HepG2 (cell line): ENCODE measurements around the gene KCNQ1OT1. TPM values are rescaled to one million over a fixed set of nuclear protein-coding genes. Genes with fewer than 3 reads are reported as not detected.

Experiments
- ATAC-seq: fragments of 200-7000 bp; cut with Tn5 transposase; 3 replicates; pipeline ENCODE4 v1.9.1; 2020; ENCODE audit warnings: mild to moderate bottlenecking, moderate library complexity
- BruUV-seq: library from RNA; stranded (reverse); fragments of 400-500 nt; replicated peaks from 2 replicates; lab custom pipeline; 2021; lab: Mats Ljungman, UMichigan
- CTCF ChIA-PET: fragments of 300-600 bp; formaldehyde crosslinking; extraction: SDS; loops from one replicate; lab custom pipeline; 2021; ENCODE audit warnings: low total read pairs, inconsistent platforms, low intra/inter-chr PET ratio; lab: Yijun Ruan, JAX
- POLR2A ChIA-PET: fragments of 350-600 bp; sonication (Branson Sonifier 250); formaldehyde crosslinking; loops from one replicate; lab custom pipeline; 2020; ENCODE audit warnings: antibody characterized with exemption, inconsistent platforms; lab: Yijun Ruan, JAX
- DNase-seq: peaks from one replicate; pipeline ENCODE4 v3.0.0-alpha.2; 2015; ENCODE audit warnings: low spot score
- FAIRE-seq: peaks from 3 replicates; lab custom pipeline; 2011; peaks lifted over from hg19 to GRCh38; lab: Jason Lieb, UNC
- H2AFZ ChIP-seq: one replicate; pipeline ENCODE4 v1.6.1; 2011; ENCODE audit warnings: low read length, inconsistent platforms
- H3K27ac ChIP-seq: fragments of 300-600 bp; 3 replicates; pipeline ENCODE4 v1.8.0; 2011; ENCODE audit warnings: mixed run types, mild to moderate bottlenecking, mixed read lengths, low read length, inconsistent platforms; ENCODE audit not compliant: insufficient read depth; ENCODE audit errors: extremely low read length
- H3K27me3 ChIP-seq, 2 experiments: fragments of 200-600 bp in 1 of 2; 2 replicates in 1 of 2; 3 replicates in 1 of 2; pipeline versions ENCODE4 v1.6.0 to v1.8.0; 2011; ENCODE audit warnings: low read length in 2 of 2, mild to moderate bottlenecking in 2 of 2, moderate library complexity in 2 of 2, inconsistent platforms in 1 of 2; ENCODE audit not compliant: insufficient read depth in 2 of 2, control insufficient read depth in 1 of 2
- H3K36me3 ChIP-seq, 2 experiments: fragments of 200-600 bp in 1 of 2; replicated peaks in 1 of 2; 2 replicates in 1 of 2; 3 replicates in 1 of 2; pipeline versions ENCODE4 v1.5.1 to v1.8.0; 2011; ENCODE audit warnings: low read length in 2 of 2, inconsistent platforms in 1 of 2; ENCODE audit not compliant: insufficient read depth in 2 of 2, control insufficient read depth in 1 of 2
- H3K4me1 ChIP-seq: 2 replicates; pipeline ENCODE4 v1.5.1; 2012; ENCODE audit warnings: low read length, inconsistent platforms; ENCODE audit not compliant: insufficient read depth
- H3K4me2 ChIP-seq: 2 replicates; pipeline ENCODE4 v1.6.0; 2011; ENCODE audit warnings: low read depth, low read length, inconsistent platforms
- H3K4me3 ChIP-seq, 3 experiments: fragments of 200-600 bp in 1 of 3; sonication (generic), shearing (Covaris generic) in 1 of 3; replicated peaks in 1 of 3; 2 replicates each; pipeline ENCODE4 v1.5.1; 2011 to 2016; ENCODE audit warnings: low read length in 3 of 3, inconsistent platforms in 2 of 3, low read depth in 2 of 3, mild to moderate bottlenecking in 2 of 3, control low read depth in 1 of 3, mixed read lengths in 1 of 3; ENCODE audit not compliant: insufficient read depth in 1 of 3
- H3K79me2 ChIP-seq: one replicate; pipeline ENCODE4 v1.6.1; 2011; ENCODE audit warnings: low read length, inconsistent platforms; ENCODE audit not compliant: insufficient read depth
- H3K9ac ChIP-seq: 2 replicates; pipeline ENCODE4 v1.6.0; 2011; ENCODE audit warnings: mild to moderate bottlenecking, low read depth, low read length, inconsistent platforms; ENCODE audit not compliant: insufficient read depth
- H3K9me3 ChIP-seq: 2 replicates; pipeline ENCODE4 v1.5.1; 2012; ENCODE audit warnings: mild to moderate bottlenecking, low read length
- H4K20me1 ChIP-seq: 2 replicates; pipeline ENCODE4 v1.6.0; 2011; ENCODE audit warnings: inconsistent platforms, mild to moderate bottlenecking, low read length, moderate library complexity; ENCODE audit not compliant: insufficient read depth
- DBP ChIP-seq: sonication (generic); formaldehyde crosslinking; IDR thresholded peaks from 2 replicates; pipeline ENCODE4 v1.4.0; 2020; ENCODE audit warnings: missing genetic modification reagents; ENCODE audit errors: not compliant biosample characterization
- HMG20A ChIP-seq: IDR thresholded peaks from 2 replicates; pipeline ENCODE4 v1.6.1; 2016; ENCODE audit warnings: borderline replicate concordance
- KAT7 ChIP-seq: IDR thresholded peaks from 2 replicates; pipeline ENCODE4 v1.6.1; 2018; ENCODE audit warnings: borderline replicate concordance, missing compliant biosample characterization
- SMAD3 ChIP-seq: sonication (generic); formaldehyde crosslinking; IDR thresholded peaks from 2 replicates; pipeline ENCODE4 v1.4.0; 2020; ENCODE audit warnings: missing genetic modification reagents
- SPEN ChIP-seq: sonication (generic); formaldehyde crosslinking; IDR thresholded peaks from 2 replicates; pipeline ENCODE4 v1.5.1; 2020; ENCODE audit warnings: low read depth, mild to moderate bottlenecking, missing genetic modification reagents
- SSRP1 ChIP-seq: IDR thresholded peaks from 2 replicates; pipeline ENCODE4 v1.6.1; 2016; ENCODE audit warnings: control low read depth
- SUZ12 ChIP-seq: fragments of 150-350 bp; IDR thresholded peaks from 2 replicates; pipeline ENCODE4 v1.6.1; 2014; ENCODE audit warnings: low read depth, low read length
- ZBTB8A ChIP-seq: sonication (generic); formaldehyde crosslinking; IDR thresholded peaks from 2 replicates; pipeline ENCODE4 v1.4.0; 2020; ENCODE audit warnings: mild to moderate bottlenecking, low read depth, missing genetic modification reagents, borderline replicate concordance
- ZFP1 ChIP-seq: IDR thresholded peaks from 2 replicates; pipeline ENCODE4 v1.6.1; 2016
- ZNF335 ChIP-seq: sonication (generic); formaldehyde crosslinking; IDR thresholded peaks from 2 replicates; pipeline ENCODE4 v1.4.0; 2020; ENCODE audit warnings: missing genetic modification reagents
- ZNF720 ChIP-seq: sonication (generic); formaldehyde crosslinking; IDR thresholded peaks from 2 replicates; pipeline ENCODE4 v1.4.0; 2020; ENCODE audit warnings: missing genetic modification reagents
- ZNF761 ChIP-seq: sonication (generic); formaldehyde crosslinking; conservative IDR thresholded peaks from 2 replicates; pipeline ENCODE4 v1.4.0; 2020; ENCODE audit warnings: mild to moderate bottlenecking, missing genetic modification reagents
- WGBS: methylation state at CpG from one replicate; pipeline ENCODE4 v1.1.6; 2017; ENCODE audit warnings: low lambda C conversion rate; 5-methylcytosine and 5-hydroxymethylcytosine counted together
- in situ Hi-C: cut with HindIII; loops from 2 replicates; pipeline ENCODE4 v1.10.0; 2017; ENCODE audit warnings: low pct_unique_long_range_greater_than_20kb; ENCODE audit not compliant: extremely low pct_ligation_motif_present
- intact Hi-C: fragments of 100-400 bp; cut with micrococcal nuclease; formaldehyde crosslinking; loops from one replicate; pipeline ENCODE4 v1.10.0; 2022; ENCODE audit not compliant: unreplicated experiment
- polyA plus RNA-seq, 8 experiments: library from polyadenylated mRNA; depleted of rRNA in 3 of 8; stranded (reverse) in 7 of 8; unstranded in 1 of 8; fragments of >200 nt; fragmentation: Illumina TruSeq in 4 of 8; extraction: Trizol in 4 of 8; gene quantifications; 2 replicates each; pipeline versions ENCODE4 v1.2.1 to v1.2.3, GENCODE V29; 2011 to 2016; ENCODE audit warnings: low read depth in 4 of 8, missing spikeins in 1 of 8, mixed read lengths in 1 of 8; ENCODE audit not compliant: insufficient read depth in 1 of 8
- total RNA-seq, 5 experiments: library from RNA; depleted of rRNA; stranded (reverse); fragments of >200 nt; fragmentation: Illumina TruSeq; extraction: Trizol; gene quantifications; 2 replicates each; pipeline ENCODE4 v1.2.3, GENCODE V29; 2016; ENCODE audit warnings: low read depth in 1 of 5
- TF ChIP-seq, protein P1 (sequence below): sonication (generic); formaldehyde crosslinking; IDR thresholded peaks from 2 replicates; pipeline ENCODE4 v1.9.0; 2021; ENCODE audit warnings: missing genetic modification reagents, borderline replicate concordance
- TF ChIP-seq, protein P2 (sequence below): sonication (generic); formaldehyde crosslinking; IDR thresholded peaks from 2 replicates; pipeline ENCODE4 v1.4.0; 2020; ENCODE audit warnings: mild to moderate bottlenecking, missing genetic modification reagents

KCNQ1OT1 gene
- total and polyA plus RNA-seq, 2 of the 13 experiments (the other 11 are each of a cell fraction or from before 2014, with no cell fraction given), result 1.3 to 18.9 TPM

- TF ChIP-seq, protein P1, sequence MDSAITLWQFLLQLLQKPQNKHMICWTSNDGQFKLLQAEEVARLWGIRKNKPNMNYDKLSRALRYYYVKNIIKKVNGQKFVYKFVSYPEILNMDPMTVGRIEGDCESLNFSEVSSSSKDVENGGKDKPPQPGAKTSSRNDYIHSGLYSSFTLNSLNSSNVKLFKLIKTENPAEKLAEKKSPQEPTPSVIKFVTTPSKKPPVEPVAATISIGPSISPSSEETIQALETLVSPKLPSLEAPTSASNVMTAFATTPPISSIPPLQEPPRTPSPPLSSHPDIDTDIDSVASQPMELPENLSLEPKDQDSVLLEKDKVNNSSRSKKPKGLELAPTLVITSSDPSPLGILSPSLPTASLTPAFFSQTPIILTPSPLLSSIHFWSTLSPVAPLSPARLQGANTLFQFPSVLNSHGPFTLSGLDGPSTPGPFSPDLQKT (CRISPR knock-in tag), result no peak
- TF ChIP-seq ZNF720 (CRISPR knock-in tag) (no peak), SUZ12 (no peak), ZBTB8A (CRISPR knock-in tag) (no peak), DBP (CRISPR knock-in tag) (no peak), ZNF335 (CRISPR knock-in tag) (no peak), HMG20A (CRISPR knock-in tag) (no peak), SSRP1 (CRISPR knock-in tag) (no peak), SMAD3 (CRISPR knock-in tag) (no peak), ZFP1 (CRISPR knock-in tag) (no peak), KAT7 (no peak), SPEN (CRISPR knock-in tag) (no peak), ZNF761 (CRISPR knock-in tag) (no peak)
- TF ChIP-seq, protein P2, sequence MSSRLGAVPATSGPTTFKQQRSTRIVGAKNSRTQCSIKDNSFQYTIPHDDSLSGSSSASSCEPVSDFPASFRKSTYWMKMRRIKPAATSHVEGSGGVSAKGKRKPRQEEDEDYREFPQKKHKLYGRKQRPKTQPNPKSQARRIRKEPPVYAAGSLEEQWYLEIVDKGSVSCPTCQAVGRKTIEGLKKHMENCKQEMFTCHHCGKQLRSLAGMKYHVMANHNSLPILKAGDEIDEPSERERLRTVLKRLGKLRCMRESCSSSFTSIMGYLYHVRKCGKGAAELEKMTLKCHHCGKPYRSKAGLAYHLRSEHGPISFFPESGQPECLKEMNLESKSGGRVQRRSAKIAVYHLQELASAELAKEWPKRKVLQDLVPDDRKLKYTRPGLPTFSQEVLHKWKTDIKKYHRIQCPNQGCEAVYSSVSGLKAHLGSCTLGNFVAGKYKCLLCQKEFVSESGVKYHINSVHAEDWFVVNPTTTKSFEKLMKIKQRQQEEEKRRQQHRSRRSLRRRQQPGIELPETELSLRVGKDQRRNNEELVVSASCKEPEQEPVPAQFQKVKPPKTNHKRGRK, result no peak
- no peak overlapping the region for H2AFZ ChIP-seq
- H4K20me1 ChIP-seq, result peaks cover 6% of the 10 kb centered on the region; the same call in 1 of the 2 replicates
- no peaks in the 10 kb centered on the region for H3K9me3 ChIP-seq
- no peaks in the 10 kb centered on the region for H3K79me2 ChIP-seq
- in situ Hi-C loops, result no loop called here
- no peaks in the 10 kb centered on the region for H3K4me1 ChIP-seq
- no TSS peak for BruUV-seq
- intact Hi-C loops, result no loop called here
- no peak overlapping the region for H3K9ac ChIP-seq
- peaks cover 26 to 89% of the 10 kb centered on the region in 2 experiments for H3K27me3 ChIP-seq
- 43% methylated on average over 4 of the region's 20 CpGs for whole genome bisulfite sequencing
- no peaks in the 10 kb centered on the region for H3K36me3 ChIP-seq
- ChIA-PET CTCF (no interaction called here), POLR2A (no interaction called here)
- H3K4me3 ChIP-seq, result no peak overlapping the region
- no peak overlapping the region for H3K27ac ChIP-seq
- ATAC-seq (no peak), FAIRE-seq (no peak), DNase-seq (no peak)
- no peak overlapping the region for H3K4me2 ChIP-seq
Observed at GRCh38 chr11:2587132-2587930, 112.5 kb downstream of the KCNQ1OT1 start.
